ENCODE data around the gene LMO7. TPM values are rescaled to one million over a fixed set of nuclear protein-coding genes. Genes with fewer than 3 reads are reported as not detected.

The LMO7 gene
- total RNA-seq, 1 experiment from 2014 or later: 18.5 TPM

DNA sequence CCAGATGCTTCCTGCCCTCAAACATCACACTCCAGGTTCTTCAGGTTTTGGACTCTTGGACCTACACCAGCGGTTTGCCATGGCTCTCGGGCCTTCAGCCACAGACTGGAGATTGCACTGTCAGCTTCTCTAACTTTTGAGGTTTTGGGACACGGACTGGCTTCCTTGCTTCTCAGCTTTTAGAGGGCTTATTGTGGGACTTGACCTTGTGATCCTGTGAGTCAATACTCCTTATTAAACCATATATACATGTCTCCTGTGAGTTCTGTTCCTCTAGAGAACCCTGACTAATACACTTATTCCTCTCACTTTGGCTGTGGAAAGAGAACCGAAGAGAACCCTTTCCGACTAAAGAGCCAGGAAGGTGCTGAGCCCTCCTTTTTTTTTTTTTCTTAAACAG, 53.6 kb downstream of the LMO7 start (continued):
- TF ChIP-seq MYBL2 (CRISPR knock-in tag; IDR thresholded peaks at IDR 0.05): no peak

- Mint-ChIP-seq H3K27ac (no peak overlapping the region), H3K4me3 (no peak overlapping the region), H3K4me1 (peaks cover 19% of the 10 kb centered on the region), H3K9me3 (no peaks in the 10 kb centered on the region; the same call in 1 of the 2 replicates), H3K36me3 (no peaks in the 10 kb centered on the region), H3K27me3 (ENCODE audit: low read depth) (no peaks in the 10 kb centered on the region)
- DNase-seq (ENCODE audit: low spot score) (no peak), ATAC-seq (no peak)
- ChIA-PET POLR2A (no interaction called here), CTCF (no interaction called here)
- TF ChIP-seq SMAD3 (CRISPR knock-in tag; IDR thresholded peaks at IDR 0.05; ENCODE audit: borderline replicate concordance) (no peak), MXD4 (CRISPR knock-in tag; IDR thresholded peaks at IDR 0.05; ENCODE audit: borderline replicate concordance) (no peak), JUN (CRISPR knock-in tag; IDR thresholded peaks at IDR 0.05) (no peak), ZNF396 (CRISPR knock-in tag; IDR thresholded peaks at IDR 0.05; ENCODE audit: borderline replicate concordance) (no peak), NR1H2 (CRISPR knock-in tag; IDR thresholded peaks at IDR 0.05) (no peak), GRHL2 (CRISPR knock-in tag; IDR thresholded peaks at IDR 0.05; ENCODE audit: insufficient replicate concordance, severe bottlenecking) (no peak), RORB (CRISPR knock-in tag; IDR thresholded peaks at IDR 0.05) (no peak), CDX4 (CRISPR knock-in tag; IDR thresholded peaks at IDR 0.05; ENCODE audit: borderline replicate concordance) (no peak), ZNF121 (CRISPR knock-in tag; IDR thresholded peaks at IDR 0.05) (no peak), ELF4 (CRISPR knock-in tag; IDR thresholded peaks at IDR 0.05; ENCODE audit: low read depth) (no peak), TP53 (CRISPR knock-in tag; IDR thresholded peaks at IDR 0.05) (no peak), SP1 (CRISPR knock-in tag; conservative IDR thresholded peaks at IDR 0.05) (no peak), TEAD1 (CRISPR knock-in tag; IDR thresholded peaks at IDR 0.05) (no peak)
- TF ChIP-seq, protein P1, sequence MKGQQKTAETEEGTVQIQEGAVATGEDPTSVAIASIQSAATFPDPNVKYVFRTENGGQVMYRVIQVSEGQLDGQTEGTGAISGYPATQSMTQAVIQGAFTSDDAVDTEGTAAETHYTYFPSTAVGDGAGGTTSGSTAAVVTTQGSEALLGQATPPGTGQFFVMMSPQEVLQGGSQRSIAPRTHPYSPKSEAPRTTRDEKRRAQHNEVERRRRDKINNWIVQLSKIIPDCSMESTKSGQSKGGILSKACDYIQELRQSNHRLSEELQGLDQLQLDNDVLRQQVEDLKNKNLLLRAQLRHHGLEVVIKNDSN (CRISPR knock-in tag; IDR thresholded peaks at IDR 0.05): no peak
- TF ChIP-seq, protein P2, sequence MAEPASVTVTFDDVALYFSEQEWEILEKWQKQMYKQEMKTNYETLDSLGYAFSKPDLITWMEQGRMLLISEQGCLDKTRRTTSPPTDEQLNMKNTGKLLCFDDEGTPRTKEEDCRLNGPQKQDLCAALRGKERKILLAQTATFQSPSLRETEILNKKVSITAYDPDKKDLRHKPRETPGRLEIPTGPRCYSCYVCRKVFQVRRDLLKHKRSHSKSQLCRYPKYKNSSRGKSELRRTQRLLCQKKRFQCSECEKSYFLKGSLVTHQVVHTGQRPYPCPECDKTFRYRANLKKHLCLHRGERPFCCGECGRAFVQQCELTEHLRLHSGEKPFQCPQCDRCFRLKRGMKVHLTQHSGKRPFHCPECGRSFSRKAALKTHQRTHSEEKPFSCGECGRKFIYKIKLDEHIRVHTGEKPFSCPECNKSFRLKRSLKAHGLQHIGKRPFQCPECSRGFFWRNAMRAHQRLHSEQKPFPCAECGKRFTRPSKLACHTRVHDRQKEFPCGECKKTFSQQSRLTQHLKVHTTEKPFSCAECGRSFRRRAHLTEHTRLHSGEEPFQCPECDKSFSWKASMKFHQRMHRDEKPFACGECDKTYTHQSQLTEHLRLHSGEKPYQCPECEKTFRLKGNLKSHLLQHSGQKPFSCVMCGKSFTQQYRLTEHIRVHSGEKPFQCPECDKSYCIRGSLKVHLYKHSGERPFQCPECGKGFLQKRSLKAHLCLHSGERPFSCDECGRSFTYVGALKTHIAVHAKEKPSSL (CRISPR knock-in tag; conservative IDR thresholded peaks at IDR 0.05): no peak
Measured at GRCh38 chr13:75690607-75691006, 54.5 kb downstream of the LMO7 start.

DNA sequence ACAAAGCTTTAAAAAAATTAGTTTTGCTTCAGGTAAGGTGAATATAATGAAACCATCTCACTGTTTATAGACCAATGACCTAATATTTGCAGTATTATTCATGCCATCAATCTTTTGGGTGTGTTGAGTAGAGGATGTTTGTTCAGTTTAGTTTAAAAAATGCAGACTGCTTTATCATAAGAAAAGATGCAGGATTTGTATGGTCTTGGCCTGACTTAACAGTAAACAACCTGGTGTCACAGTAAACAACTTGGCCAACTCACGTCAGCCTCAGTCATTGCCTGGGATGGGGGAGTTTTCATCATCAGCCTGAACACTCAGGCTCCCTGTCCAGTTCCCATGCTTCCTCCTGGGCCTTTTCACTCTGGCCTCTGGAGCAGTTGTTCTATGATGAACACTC, 55.1 kb downstream of the LMO7 start:
- DNase-seq (ENCODE audit: low spot score) (no peak), ATAC-seq (no peak)
- Mint-ChIP-seq H3K27ac (no peak overlapping the region), H3K27me3 (ENCODE audit: low read depth) (no peaks in the 10 kb centered on the region), H3K4me1 (peaks cover 15% of the 10 kb centered on the region), H3K36me3 (no peaks in the 10 kb centered on the region), H3K9me3 (no peaks in the 10 kb centered on the region; the same call in 1 of the 2 replicates), H3K4me3 (no peak overlapping the region)
- ChIA-PET CTCF (no interaction called here), POLR2A (no interaction called here)
- no peak for TF ChIP-seq ZNF263 (CRISPR knock-in tag; IDR thresholded peaks at IDR 0.05; ENCODE audit: low read depth)
- no peak for TF ChIP-seq MYBL2 (CRISPR knock-in tag; IDR thresholded peaks at IDR 0.05)
- TF ChIP-seq, protein P3, sequence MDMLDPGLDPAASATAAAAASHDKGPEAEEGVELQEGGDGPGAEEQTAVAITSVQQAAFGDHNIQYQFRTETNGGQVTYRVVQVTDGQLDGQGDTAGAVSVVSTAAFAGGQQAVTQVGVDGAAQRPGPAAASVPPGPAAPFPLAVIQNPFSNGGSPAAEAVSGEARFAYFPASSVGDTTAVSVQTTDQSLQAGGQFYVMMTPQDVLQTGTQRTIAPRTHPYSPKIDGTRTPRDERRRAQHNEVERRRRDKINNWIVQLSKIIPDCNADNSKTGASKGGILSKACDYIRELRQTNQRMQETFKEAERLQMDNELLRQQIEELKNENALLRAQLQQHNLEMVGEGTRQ (CRISPR knock-in tag; IDR thresholded peaks at IDR 0.05): no peak
- TF ChIP-seq FOXK1 (CRISPR knock-in tag; IDR thresholded peaks at IDR 0.05): no peak
- TF ChIP-seq NFE2L1 (CRISPR knock-in tag; IDR thresholded peaks at IDR 0.05): no peak
- TF ChIP-seq ESRRA (CRISPR knock-in tag; IDR thresholded peaks at IDR 0.05; ENCODE audit: borderline replicate concordance): no peak
- TF ChIP-seq ZNF423 (CRISPR knock-in tag; IDR thresholded peaks at IDR 0.05): no peak
- TF ChIP-seq, protein P4, sequence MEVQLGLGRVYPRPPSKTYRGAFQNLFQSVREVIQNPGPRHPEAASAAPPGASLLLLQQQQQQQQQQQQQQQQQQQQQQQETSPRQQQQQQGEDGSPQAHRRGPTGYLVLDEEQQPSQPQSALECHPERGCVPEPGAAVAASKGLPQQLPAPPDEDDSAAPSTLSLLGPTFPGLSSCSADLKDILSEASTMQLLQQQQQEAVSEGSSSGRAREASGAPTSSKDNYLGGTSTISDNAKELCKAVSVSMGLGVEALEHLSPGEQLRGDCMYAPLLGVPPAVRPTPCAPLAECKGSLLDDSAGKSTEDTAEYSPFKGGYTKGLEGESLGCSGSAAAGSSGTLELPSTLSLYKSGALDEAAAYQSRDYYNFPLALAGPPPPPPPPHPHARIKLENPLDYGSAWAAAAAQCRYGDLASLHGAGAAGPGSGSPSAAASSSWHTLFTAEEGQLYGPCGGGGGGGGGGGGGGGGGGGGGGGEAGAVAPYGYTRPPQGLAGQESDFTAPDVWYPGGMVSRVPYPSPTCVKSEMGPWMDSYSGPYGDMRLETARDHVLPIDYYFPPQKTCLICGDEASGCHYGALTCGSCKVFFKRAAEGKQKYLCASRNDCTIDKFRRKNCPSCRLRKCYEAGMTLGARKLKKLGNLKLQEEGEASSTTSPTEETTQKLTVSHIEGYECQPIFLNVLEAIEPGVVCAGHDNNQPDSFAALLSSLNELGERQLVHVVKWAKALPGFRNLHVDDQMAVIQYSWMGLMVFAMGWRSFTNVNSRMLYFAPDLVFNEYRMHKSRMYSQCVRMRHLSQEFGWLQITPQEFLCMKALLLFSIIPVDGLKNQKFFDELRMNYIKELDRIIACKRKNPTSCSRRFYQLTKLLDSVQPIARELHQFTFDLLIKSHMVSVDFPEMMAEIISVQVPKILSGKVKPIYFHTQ (CRISPR knock-in tag; IDR thresholded peaks at IDR 0.05): no peak
- TF ChIP-seq, protein P5, sequence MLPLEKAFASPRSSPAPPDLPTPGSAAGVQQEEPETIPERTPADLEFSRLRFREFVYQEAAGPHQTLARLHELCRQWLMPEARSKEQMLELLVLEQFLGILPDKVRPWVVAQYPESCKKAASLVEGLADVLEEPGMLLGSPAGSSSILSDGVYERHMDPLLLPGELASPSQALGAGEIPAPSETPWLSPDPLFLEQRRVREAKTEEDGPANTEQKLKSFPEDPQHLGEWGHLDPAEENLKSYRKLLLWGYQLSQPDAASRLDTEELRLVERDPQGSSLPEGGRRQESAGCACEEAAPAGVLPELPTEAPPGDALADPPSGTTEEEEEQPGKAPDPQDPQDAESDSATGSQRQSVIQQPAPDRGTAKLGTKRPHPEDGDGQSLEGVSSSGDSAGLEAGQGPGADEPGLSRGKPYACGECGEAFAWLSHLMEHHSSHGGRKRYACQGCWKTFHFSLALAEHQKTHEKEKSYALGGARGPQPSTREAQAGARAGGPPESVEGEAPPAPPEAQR (CRISPR knock-in tag; IDR thresholded peaks at IDR 0.05): no peak
- TF ChIP-seq E2F5 (CRISPR knock-in tag; IDR thresholded peaks at IDR 0.05): no peak

Data from WTC11 (cell line).